Activated CD4-positive, alpha-beta memory T cell treated with anti-CD3 and anti-CD28 coated beads for 36 hours (primary cell): ENCODE measurements around the gene MAGEA9. TPM values are rescaled to one million over a fixed set of nuclear protein-coding genes. Genes with fewer than 3 reads are reported as not detected.
A peak's percentile ranks its signal among the peaks of the same experiment; 100 is the strongest.
"Not testable (repeated sequence)": the region's sequence is repeated elsewhere in the genome, so short reads cannot be mapped to it uniquely, and the experiment has no call there.

Experiments used
- CTCF ChIA-PET: fragments of 350-600 bp; sonication (Branson Sonifier 250); formaldehyde crosslinking; loops from one replicate; lab custom pipeline; 2021; ENCODE audit warnings: antibody characterized with exemption, inconsistent platforms; lab: Charles Lee
- POLR2A ChIA-PET: fragments of 350-600 bp; sonication (Branson Sonifier 250); formaldehyde crosslinking; loops from one replicate; lab custom pipeline; 2021; ENCODE audit warnings: antibody characterized with exemption; lab: Charles Lee
- DNase-seq: peaks from one replicate; pipeline ENCODE4 v3.0.0-alpha.2; 2020
- H3K27ac Mint-ChIP-seq: one replicate; pipeline ENCODE4 v1.8.0; 2021; ENCODE audit warnings: mixed read lengths
- H3K27me3 Mint-ChIP-seq: one replicate; pipeline ENCODE4 v1.8.0; 2021; ENCODE audit warnings: mixed read lengths
- H3K36me3 Mint-ChIP-seq: one replicate; pipeline ENCODE4 v1.8.0; 2021; ENCODE audit warnings: mixed read lengths
- H3K4me1 Mint-ChIP-seq: one replicate; pipeline ENCODE4 v1.8.0; 2021; ENCODE audit warnings: low read depth, mixed read lengths
- H3K4me3 Mint-ChIP-seq: one replicate; pipeline ENCODE4 v1.8.0; 2021; ENCODE audit warnings: mild to moderate bottlenecking, mixed read lengths
- H3K9me3 Mint-ChIP-seq: one replicate; pipeline ENCODE4 v1.8.0; 2021; ENCODE audit warnings: mixed read lengths
- intact Hi-C: fragments of 100-400 bp; cut with micrococcal nuclease; formaldehyde crosslinking; loops from one replicate; pipeline ENCODE4 v1.15.1; 2023
- total RNA-seq, 2 experiments: library from RNA; stranded (reverse); gene quantifications; one replicate each; pipeline ENCODE4 v1.2.3, GENCODE V29; 2021

Gene MAGEA9
- total RNA-seq, 2 experiments from 2014 or later: not detected

DNA sequence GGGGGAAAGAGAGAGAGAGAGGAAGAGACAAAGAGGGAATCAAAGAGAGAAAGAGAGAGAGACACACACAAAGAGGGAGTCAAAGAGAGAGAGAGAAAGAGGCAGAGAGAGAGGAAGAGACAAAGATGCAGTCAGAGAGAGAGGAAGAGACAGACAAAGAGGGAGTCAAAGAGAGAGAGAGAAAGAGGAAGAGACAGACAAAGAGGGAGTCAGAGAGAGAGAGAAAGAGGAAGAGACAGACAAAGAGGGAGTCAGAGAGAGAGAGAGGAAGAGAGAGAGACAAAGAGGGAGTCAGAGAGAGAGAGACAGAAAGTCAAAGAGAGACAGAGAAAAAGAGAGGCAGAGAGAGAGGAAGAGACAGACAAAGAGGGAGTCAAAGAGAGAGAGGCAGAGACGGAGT is 45.5 kb downstream of the MAGEA9 start:
- Mint-ChIP-seq H3K4me1 (peaks cover 19% of the 10 kb centered on the region), H3K27ac (no peak overlapping the region), H3K36me3 (no peaks in the 10 kb centered on the region), H3K9me3 (no peaks in the 10 kb centered on the region), H3K27me3 (peaks cover 5% of the 10 kb centered on the region), H3K4me3 (no peak overlapping the region)
- intact Hi-C loops: no loop called here
- ChIA-PET CTCF (interaction anchor here (0.6 kb wide), 1 partner anchor 70 kb away, joined by 3 read pairs; no protein-coding TSS in a partner anchor), POLR2A (no interaction called here)
- DNase-seq: no peak

DNA sequence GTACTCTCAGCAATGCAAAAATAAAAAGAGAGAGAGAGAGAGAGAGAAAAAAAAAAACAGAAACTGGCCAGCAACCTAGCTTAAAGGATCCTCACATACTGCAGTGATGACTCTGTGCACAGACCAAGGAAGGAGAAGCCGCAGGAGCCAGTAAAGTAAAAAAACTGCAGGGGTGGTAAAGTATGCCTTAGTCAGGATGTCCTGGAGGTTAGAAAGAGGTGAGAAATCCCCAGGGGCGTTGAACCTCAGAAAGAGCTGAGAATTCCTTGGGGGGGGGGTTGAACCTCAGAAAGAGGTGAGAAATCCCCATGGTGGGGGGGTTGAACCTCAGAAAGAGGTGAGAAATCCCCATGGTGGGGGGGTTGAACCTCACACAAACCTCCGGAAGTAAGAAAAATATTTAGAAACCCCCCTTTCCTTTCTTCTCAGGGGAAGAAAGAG is 48.0 kb downstream of the MAGEA9 start:
- Mint-ChIP-seq H3K4me1 (peaks cover 19% of the 10 kb centered on the region), H3K4me3 (peak overlapping the region; percentile 51), H3K27me3 (peaks cover 5% of the 10 kb centered on the region), H3K36me3 (no peaks in the 10 kb centered on the region), H3K9me3 (no peaks in the 10 kb centered on the region), H3K27ac (peak overlapping the region; percentile 47)
- DNase-seq: peak; percentile 42
- ChIA-PET CTCF (interaction anchor here (0.6 kb wide), 1 partner anchor 786 kb away, joined by 3 read pairs; no protein-coding TSS in a partner anchor), POLR2A (interaction anchor here (0.8 kb wide), 1 partner anchor 289 kb away, joined by 5 read pairs; the partner anchor contains the start of gene EOLA1)
- intact Hi-C loops: loop anchor here (10.0 kb wide), 1 partner anchor 75 kb away; no protein-coding TSS in a partner anchor

DNA sequence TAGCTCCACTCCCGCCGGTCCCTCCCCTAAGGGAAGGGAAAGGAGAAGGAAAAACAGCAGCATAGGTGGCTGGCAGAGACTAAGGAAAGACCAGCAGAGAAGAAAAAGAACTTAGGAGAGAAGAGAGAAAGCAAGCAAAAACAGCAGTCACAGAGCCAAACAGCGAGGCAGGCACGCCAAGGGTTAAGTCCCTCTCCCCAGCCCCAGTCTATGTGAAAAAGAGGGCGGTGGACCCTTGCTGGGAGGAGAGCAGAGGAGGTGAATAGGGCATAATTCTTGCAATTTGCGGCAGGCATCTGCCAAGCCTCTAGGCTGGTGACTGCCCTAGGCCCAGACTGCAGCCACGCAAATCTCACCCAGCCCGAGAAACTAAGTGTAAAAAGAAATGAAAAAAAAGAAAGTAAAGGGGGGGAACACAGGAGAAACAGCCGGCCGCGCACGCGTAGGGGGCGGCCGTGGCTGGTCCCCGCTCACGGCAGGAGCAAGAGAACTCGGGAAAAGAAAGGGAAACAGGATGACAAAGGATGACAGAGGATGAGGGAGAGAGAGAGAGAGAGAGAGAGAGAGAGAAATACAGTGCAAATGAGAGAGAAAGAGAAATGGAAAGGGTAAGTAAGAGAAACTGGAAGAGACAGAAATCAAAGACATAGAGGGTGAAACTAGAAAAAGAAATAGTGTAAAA is 48.6 kb downstream of the MAGEA9 start:
- Mint-ChIP-seq H3K4me3 (peak overlapping the region; percentile 51), H3K9me3 (no peaks in the 10 kb centered on the region), H3K36me3 (no peaks in the 10 kb centered on the region), H3K27ac (peak overlapping the region; percentile 47), H3K4me1 (peaks cover 19% of the 10 kb centered on the region), H3K27me3 (peaks cover 2% of the 10 kb centered on the region)
- intact Hi-C loops: loop anchor here (10.0 kb wide), 1 partner anchor 74 kb away; no protein-coding TSS in a partner anchor
- CTCF ChIA-PET: interaction anchor here (0.6 kb wide), 2 partner anchors 32 to 786 kb away, joined by 3 read pairs; no protein-coding TSS in a partner anchor
- POLR2A ChIA-PET: interaction anchor here (0.8 kb wide), 1 partner anchor 289 kb away, joined by 5 read pairs; the partner anchor contains the start of gene EOLA1
- peak; percentile 32 for DNase-seq

DNA sequence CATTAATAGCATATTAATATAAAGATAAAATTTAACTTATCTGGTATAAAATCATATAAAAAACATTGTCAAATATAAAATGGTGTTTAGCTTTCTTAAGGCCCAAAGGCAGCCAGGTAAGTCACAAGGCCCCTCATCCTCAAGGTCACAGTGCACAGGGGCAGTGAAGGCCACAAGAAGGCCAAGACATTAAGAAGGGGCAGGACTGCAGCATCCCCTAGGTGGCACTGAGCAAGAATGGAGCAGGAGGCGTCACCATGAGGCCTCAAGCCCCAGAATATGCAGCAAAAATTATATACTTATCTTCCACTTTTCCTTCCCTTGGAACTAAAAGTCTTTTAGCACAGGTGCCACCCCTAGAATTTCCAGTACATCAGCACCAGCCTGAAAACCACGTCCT is 49.7 kb downstream of the MAGEA9 start:
- no peak overlapping the region for H3K4me3 Mint-ChIP-seq
- ChIA-PET POLR2A (no interaction called here), CTCF (no interaction called here)
- peaks cover 2% of the 10 kb centered on the region for H3K27me3 Mint-ChIP-seq
- intact Hi-C loops: loop anchor here (10.0 kb wide), 1 partner anchor 73 kb away; no protein-coding TSS in a partner anchor
- H3K4me1 Mint-ChIP-seq: peaks cover 19% of the 10 kb centered on the region
- no peaks in the 10 kb centered on the region for H3K36me3 Mint-ChIP-seq
- no peak for DNase-seq
- H3K27ac Mint-ChIP-seq: no peak overlapping the region
- H3K9me3 Mint-ChIP-seq: no peaks in the 10 kb centered on the region

DNA sequence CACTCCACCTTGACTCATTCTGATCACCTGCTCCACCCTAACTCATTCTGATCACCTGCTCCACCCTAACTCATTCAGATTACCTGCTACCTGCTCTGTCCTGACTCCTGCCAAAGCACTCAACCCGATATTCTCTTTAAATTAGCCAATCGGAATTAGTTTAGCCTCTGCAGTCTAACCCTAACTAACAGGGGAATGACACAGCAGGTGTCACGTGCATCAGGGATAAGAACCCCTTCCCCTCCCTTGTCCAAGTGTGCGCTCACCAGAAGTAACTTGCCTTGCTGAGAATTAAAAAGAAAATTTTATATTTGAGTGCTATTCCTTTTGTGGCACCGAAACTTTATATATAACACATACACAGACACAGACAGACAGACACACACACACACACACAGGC is 55.0 kb downstream of the MAGEA9 start:
- H3K27ac Mint-ChIP-seq, H3K4me1 Mint-ChIP-seq, H3K9me3 Mint-ChIP-seq, H3K4me3 Mint-ChIP-seq, DNase-seq, POLR2A ChIA-PET, CTCF ChIA-PET, H3K36me3 Mint-ChIP-seq, H3K27me3 Mint-ChIP-seq: not testable (repeated sequence)
- intact Hi-C loops: loop anchor here (10.0 kb wide), 1 partner anchor 68 kb away; no protein-coding TSS in a partner anchor

DNA sequence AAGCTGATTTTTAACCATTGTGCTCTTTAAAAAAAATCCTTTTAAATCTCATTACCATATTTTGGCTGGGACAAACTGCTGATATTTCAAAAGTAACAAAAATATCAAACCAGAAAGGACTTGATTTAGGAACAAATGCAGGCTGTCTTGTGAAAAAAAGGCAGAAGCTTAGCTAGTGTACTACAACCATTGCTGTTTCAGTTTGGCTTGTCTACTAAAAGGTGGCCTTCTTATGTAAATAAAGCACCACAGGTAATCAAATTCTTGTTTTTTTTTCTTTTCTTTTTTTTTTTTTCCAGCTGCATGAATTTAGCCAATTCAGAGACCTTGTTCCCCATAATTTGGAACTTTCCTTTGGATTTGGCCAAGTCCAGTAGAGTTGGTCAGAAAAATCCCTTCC is 55.4 kb downstream of the MAGEA9 start:
- Mint-ChIP-seq H3K27ac (no peak overlapping the region), H3K36me3 (no peaks in the 10 kb centered on the region), H3K9me3 (no peaks in the 10 kb centered on the region), H3K27me3 (peaks cover 3% of the 10 kb centered on the region), H3K4me1 (peaks cover 5% of the 10 kb centered on the region), H3K4me3 (no peak overlapping the region)
- intact Hi-C loops: loop anchor here (10.0 kb wide), 1 partner anchor 68 kb away; no protein-coding TSS in a partner anchor
- CTCF ChIA-PET: no interaction called here
- no peak for DNase-seq
- POLR2A ChIA-PET: no interaction called here

Other genes with a start within 250 kb of the MAGEA9 start
- 10 to 100 TPM; 22.1 to 24.7 TPM for gene EOLA1, start 240.9 kb upstream of the MAGEA9 start, total RNA-seq
- not detected for gene HSFX3, start 232.0 kb upstream of the MAGEA9 start, total RNA-seq
- not detected for gene MAGEA9B, start 194.5 kb upstream of the MAGEA9 start, total RNA-seq
- gene HSFX2, start 186.6 kb upstream of the MAGEA9 start, total RNA-seq: under 1 TPM in 1 of 2 experiments, not detected in 1; 0.29 TPM
- 10 to 100 TPM; 10.5 to 12.7 TPM for gene TMEM185A, start 150.1 kb upstream of the MAGEA9 start, total RNA-seq
- gene MAGEA11, start 69.9 kb upstream of the MAGEA9 start, total RNA-seq: not detected
- gene HSFX1, start 7.9 kb upstream of the MAGEA9 start, total RNA-seq: under 1 TPM; 0.24 to 0.43 TPM
- not detected for gene MAGEA8, start 99.3 kb downstream of the MAGEA9 start, total RNA-seq
- not detected for gene HSFX4, start 147.6 kb downstream of the MAGEA9 start, total RNA-seq
- gene EOLA2, start 156.6 kb downstream of the MAGEA9 start, total RNA-seq: 10 to 100 TPM; 32.4 to 33.7 TPM